A673 (cell line): ENCODE measurements around the gene P2RX5. TPM values are rescaled to one million over a fixed set of nuclear protein-coding genes. Genes with fewer than 3 reads are reported as not detected.

Experiments
- BruUV-seq: library from RNA; stranded (reverse); fragments of 400-500 nt; replicated peaks from 2 replicates; lab custom pipeline; 2021; lab: Mats Ljungman, UMichigan
- CTCF ChIA-PET: fragments of 300-600 bp; sonication (Branson Sonifier 250); formaldehyde crosslinking; loops from one replicate; lab custom pipeline; 2022; ENCODE audit warnings: antibody characterized with exemption; lab: Charles Lee
- POLR2A ChIA-PET: fragments of 300-600 bp; sonication (Branson Sonifier 250); formaldehyde crosslinking; loops from one replicate; lab custom pipeline; 2022; ENCODE audit warnings: antibody characterized with exemption; ENCODE audit not compliant: low non-redundant PET; lab: Charles Lee
- DNase-seq: peaks from one replicate; pipeline ENCODE4 v3.0.0-alpha.2; 2015; ENCODE audit warnings: low spot score
- H3K27ac ChIP-seq: fragments of 200-600 bp; sonication (generic); 2 replicates; pipeline ENCODE4 v1.5.1; 2016; ENCODE audit warnings: mixed run types, low read depth, mild to moderate bottlenecking, mixed read lengths, antibody characterized with exemption, low read length; ENCODE audit not compliant: poor library complexity, severe bottlenecking
- H3K27me3 ChIP-seq: fragments of 200-600 bp; sonication (generic); replicated peaks from 2 replicates; pipeline ENCODE4 v1.6.1; 2017; ENCODE audit warnings: mixed run types, low read depth, mild to moderate bottlenecking, mixed read lengths, antibody characterized with exemption, low read length; ENCODE audit not compliant: insufficient read depth, poor library complexity
- H3K36me3 ChIP-seq: fragments of 200-600 bp; sonication (generic); 2 replicates; pipeline ENCODE4 v1.6.1; 2016; ENCODE audit warnings: mixed run types, mild to moderate bottlenecking, mixed read lengths, antibody characterized with exemption, low read length; ENCODE audit not compliant: insufficient read depth, poor library complexity, severe bottlenecking
- H3K4me1 ChIP-seq: fragments of 200-600 bp; sonication (generic); 2 replicates; pipeline ENCODE4 v1.6.1; 2017; ENCODE audit warnings: mixed run types, mild to moderate bottlenecking, mixed read lengths, antibody characterized with exemption, low read length; ENCODE audit not compliant: insufficient read depth, poor library complexity, severe bottlenecking
- H3K4me3 ChIP-seq: fragments of 200-600 bp; sonication (generic); 2 replicates; pipeline ENCODE4 v1.5.1; 2016; ENCODE audit warnings: low read depth, mixed run types, mild to moderate bottlenecking, mixed read lengths, low read length; ENCODE audit not compliant: poor library complexity, severe bottlenecking
- H3K9me3 ChIP-seq: fragments of 200-600 bp; sonication (generic); 2 replicates; pipeline ENCODE4 v1.6.1; 2016; ENCODE audit warnings: mixed run types, low read depth, mild to moderate bottlenecking, mixed read lengths, antibody characterized with exemption, low read length; ENCODE audit not compliant: poor library complexity, severe bottlenecking
- CTCF ChIP-seq: fragments of 300-800, 200-600 bp; sonication (generic); conservative IDR thresholded peaks from 2 replicates; pipeline ENCODE4 v1.5.1; 2017; ENCODE audit warnings: low read depth, mild to moderate bottlenecking, antibody characterized with exemption, low read length, moderate library complexity, mixed read lengths
- EZH2 ChIP-seq: fragments of 200-600 bp; sonication (generic); IDR thresholded peaks from 2 replicates; pipeline ENCODE4 v1.6.1; 2017; ENCODE audit warnings: borderline replicate concordance, low read depth, mild to moderate bottlenecking, mixed read lengths, antibody characterized with exemption, low read length; ENCODE audit not compliant: poor library complexity, severe bottlenecking
- intact Hi-C: fragments of 100-400 bp; cut with micrococcal nuclease; formaldehyde crosslinking; loops from one replicate; pipeline ENCODE4 v1.10.0; 2022; ENCODE audit not compliant: unreplicated experiment
- total RNA-seq: library from RNA; stranded (reverse); gene quantifications from 2 replicates; pipeline ENCODE4 v1.2.3, GENCODE V29; 2021

Gene P2RX5
- total RNA-seq, 1 experiment from 2014 or later: 0.45 TPM

GRCh38 chr17:3645310-3645709 is 50.6 kb downstream of the P2RX5 start:
- H3K27ac ChIP-seq: no peak overlapping the region
- H3K4me1 ChIP-seq: no peaks in the 10 kb centered on the region
- no peaks in the 10 kb centered on the region for H3K36me3 ChIP-seq
- H3K27me3 ChIP-seq: no peaks in the 10 kb centered on the region
- CTCF ChIA-PET: no interaction called here
- DNase-seq: no peak
- POLR2A ChIA-PET: no interaction called here
- BruUV-seq: no TSS peak
- TF ChIP-seq EZH2: no peak
- TF ChIP-seq CTCF: no peak
- intact Hi-C loops: loop anchor here (10.0 kb wide), 1 partner anchor 601 kb away; no protein-coding TSS in a partner anchor
- H3K4me3 ChIP-seq: no peak overlapping the region
- H3K9me3 ChIP-seq: no peaks in the 10 kb centered on the region

GRCh38 chr17:3643889-3644349 is 52.0 kb downstream of the P2RX5 start:
- no TSS peak for BruUV-seq
- no peaks in the 10 kb centered on the region for H3K9me3 ChIP-seq
- intact Hi-C loops: loop anchor here (10.0 kb wide), 1 partner anchor 599 kb away; no protein-coding TSS in a partner anchor
- no peak overlapping the region for H3K4me3 ChIP-seq
- no peaks in the 10 kb centered on the region for H3K27me3 ChIP-seq
- ChIA-PET POLR2A (no interaction called here), CTCF (no interaction called here)
- no peak overlapping the region for H3K27ac ChIP-seq
- no peak for DNase-seq
- H3K36me3 ChIP-seq: no peaks in the 10 kb centered on the region
- H3K4me1 ChIP-seq: no peaks in the 10 kb centered on the region
- TF ChIP-seq EZH2 (no peak), CTCF (no peak)

- CTCF ChIA-PET: no interaction called here
- intact Hi-C loops: loop anchor here (10.0 kb wide), 1 partner anchor 597 kb away; no protein-coding TSS in a partner anchor
- TF ChIP-seq CTCF (no peak), EZH2 (no peak)
- Histone ChIP-seq H3K4me3 (no peak overlapping the region), H3K27me3 (no peaks in the 10 kb centered on the region), H3K27ac (no peak overlapping the region), H3K36me3 (no peaks in the 10 kb centered on the region), H3K4me1 (no peaks in the 10 kb centered on the region), H3K9me3 (no peaks in the 10 kb centered on the region)
- DNase-seq: no peak
- POLR2A ChIA-PET: no interaction called here
- BruUV-seq: no TSS peak
These were observed 54.1 kb downstream of the P2RX5 start for GRCh38 chr17:3641717-3642486.
